Smooth muscle cell (in vitro differentiated cells): ENCODE data around the gene AOAH. TPM values are rescaled to one million over a fixed set of nuclear protein-coding genes. Genes with fewer than 3 reads are reported as not detected.

Experiments
- DNase-seq: peaks from one replicate; lab custom pipeline; 2025; ENCODE audit not compliant: unreplicated experiment; lab: John Stamatoyannopoulos, UW
- H2AFZ ChIP-seq: fragments of 200-600 bp; sonication (generic); 2 replicates; pipeline ENCODE4 v1.6.0; 2016; ENCODE audit warnings: antibody characterized with exemption, low read depth, mild to moderate bottlenecking
- H3F3A ChIP-seq: fragments of 200-600 bp; sonication (generic); 2 replicates; pipeline ENCODE4 v1.6.0; 2017; ENCODE audit warnings: antibody characterized with exemption, low read depth
- H3K27ac ChIP-seq: fragments of 200-600 bp; sonication (generic); 2 replicates; pipeline ENCODE4 v1.5.1; 2016; ENCODE audit warnings: low read depth, mild to moderate bottlenecking
- H3K27me3 ChIP-seq: fragments of 200-600 bp; sonication (generic); 2 replicates; pipeline ENCODE4 v1.6.1; 2016; ENCODE audit warnings: low read depth, mild to moderate bottlenecking
- H3K36me3 ChIP-seq: fragments of 200-600 bp; sonication (generic); 2 replicates; pipeline ENCODE4 v1.5.1; 2016; ENCODE audit warnings: low read depth
- H3K4me1 ChIP-seq: fragments of 200-600 bp; sonication (generic); 2 replicates; pipeline ENCODE4 v1.5.1; 2016; ENCODE audit warnings: low read depth
- H3K4me2 ChIP-seq: fragments of 200-600 bp; sonication (generic); 2 replicates; pipeline ENCODE4 v1.6.0; 2016; ENCODE audit warnings: mild to moderate bottlenecking
- H3K4me3 ChIP-seq: fragments of 200-600 bp; sonication (generic); 2 replicates; pipeline ENCODE4 v1.5.1; 2016; ENCODE audit warnings: mild to moderate bottlenecking
- H3K79me2 ChIP-seq: fragments of 200-600 bp; sonication (generic); 2 replicates; pipeline ENCODE4 v1.6.0; 2016; ENCODE audit warnings: low read depth, mild to moderate bottlenecking
- H3K9ac ChIP-seq: fragments of 200-600 bp; sonication (generic); 2 replicates; pipeline ENCODE4 v1.6.0; 2016; ENCODE audit warnings: low read depth
- H3K9me3 ChIP-seq: fragments of 200-600 bp; sonication (generic); replicated peaks from 2 replicates; pipeline ENCODE4 v1.5.1; 2016; ENCODE audit warnings: low read depth
- H4K20me1 ChIP-seq: fragments of 200-600 bp; sonication (generic); 2 replicates; pipeline ENCODE4 v1.6.0; 2016; ENCODE audit warnings: low read depth
- CTCF ChIP-seq: fragments of 200-600 bp; sonication (generic); IDR thresholded peaks from 2 replicates; pipeline ENCODE4 v1.5.1; 2017; ENCODE audit warnings: borderline replicate concordance, mild to moderate bottlenecking, antibody characterized with exemption; ENCODE audit not compliant: insufficient read depth, poor library complexity, severe bottlenecking
- WGBS: methylation state at CpG from one replicate; pipeline ENCODE4 v1.1.7; 2016; ENCODE audit warnings: low lambda C conversion rate; 5-methylcytosine and 5-hydroxymethylcytosine counted together
- polyA plus RNA-seq: library from polyadenylated mRNA; unstranded; fragments of >200 nt; fragmentation: Nextera tagmentation; extraction: Ambion mirVana; gene quantifications from 2 replicates; pipeline ENCODE4 v1.2.1, GENCODE V29; 2016
- total RNA-seq: library from RNA; depleted of rRNA; stranded (reverse); fragments of >200 nt; gene quantifications from 2 replicates; pipeline ENCODE4 v1.2.3, GENCODE V29; 2014

The AOAH gene
- total and polyA plus RNA-seq, 2 experiments from 2014 or later, result not detected

GRCh38 chr7:36509962-36510361, 214.3 kb downstream of the AOAH start:
- no peaks in the 10 kb centered on the region for H3F3A ChIP-seq
- H3K79me2 ChIP-seq, result no peaks in the 10 kb centered on the region
- H3K9ac ChIP-seq, result no peak overlapping the region
- DNase-seq, result no peak
- H3K36me3 ChIP-seq, result no peaks in the 10 kb centered on the region
- no peak overlapping the region for H2AFZ ChIP-seq
- no peak overlapping the region for H3K4me2 ChIP-seq
- no peak overlapping the region for H3K4me3 ChIP-seq
- H4K20me1 ChIP-seq, result no peaks in the 10 kb centered on the region
- H3K27me3 ChIP-seq, result no peaks in the 10 kb centered on the region
- WGBS, result 83% methylated on average over 9 of the region's 9 CpGs
- no peak for TF ChIP-seq CTCF
- H3K9me3 ChIP-seq, result no peaks in the 10 kb centered on the region
- H3K27ac ChIP-seq, result no peak overlapping the region
- no peaks in the 10 kb centered on the region for H3K4me1 ChIP-seq

GRCh38 chr7:36507475-36508440, 216.5 kb downstream of the AOAH start:
- no peak for DNase-seq
- no peak overlapping the region for H3K9ac ChIP-seq
- no peaks in the 10 kb centered on the region for H3K4me1 ChIP-seq
- no peaks in the 10 kb centered on the region for H3K27me3 ChIP-seq
- H4K20me1 ChIP-seq, result no peaks in the 10 kb centered on the region
- 86% methylated on average over 9 of the region's 9 CpGs for WGBS
- TF ChIP-seq CTCF, result no peak
- H3K4me3 ChIP-seq, result no peak overlapping the region
- H2AFZ ChIP-seq, result no peak overlapping the region
- H3K4me2 ChIP-seq, result no peak overlapping the region
- no peaks in the 10 kb centered on the region for H3F3A ChIP-seq
- H3K36me3 ChIP-seq, result no peaks in the 10 kb centered on the region
- no peaks in the 10 kb centered on the region for H3K79me2 ChIP-seq
- H3K9me3 ChIP-seq, result no peaks in the 10 kb centered on the region
- no peak overlapping the region for H3K27ac ChIP-seq

GRCh38 chr7:36506820-36507219, 217.5 kb downstream of the AOAH start:
- Histone ChIP-seq H3K9me3 (no peaks in the 10 kb centered on the region), H3K27me3 (no peaks in the 10 kb centered on the region), H3F3A (no peaks in the 10 kb centered on the region), H3K9ac (no peak overlapping the region), H4K20me1 (no peaks in the 10 kb centered on the region), H3K27ac (no peak overlapping the region), H3K79me2 (no peaks in the 10 kb centered on the region), H3K4me2 (no peak overlapping the region), H3K4me3 (no peak overlapping the region), H3K36me3 (no peaks in the 10 kb centered on the region), H2AFZ (no peak overlapping the region), H3K4me1 (no peaks in the 10 kb centered on the region)
- WGBS, result 51% methylated on average over 3 of the region's 3 CpGs
- no peak for TF ChIP-seq CTCF
- DNase-seq, result no peak
